Heart right ventricle (tissue), 16 donors: Measurements from ENCODE around the gene ADAMTS20. TPM values are rescaled to one million over a fixed set of nuclear protein-coding genes. Genes with fewer than 3 reads are reported as not detected.

Source experiments
- ATAC-seq, 8 donors: fragments of 200-7000 bp; cut with Tn5 transposase; one replicate each; pipeline ENCODE4 v1.9.1; 2020; ENCODE audit warnings: mild to moderate bottlenecking in 8 of 8, moderate library complexity in 8 of 8, moderate number of reproducible peaks in 1 of 8
- DNase-seq, 2 donors: peaks; one replicate each; pipeline ENCODE4 v3.0.0-alpha.2; 2020
- H3K27ac ChIP-seq, 10 donors: fragments of 200-600 bp; sonication (generic) in 2 of 10; one replicate each; pipeline versions ENCODE4 v1.5.0 to v1.8.0; 2020 to 2022; ENCODE audit warnings: mild to moderate bottlenecking in 3 of 10
- H3K27me3 ChIP-seq, 7 donors: fragments of 200-600 bp; one replicate each; pipeline ENCODE4 v1.8.0; 2021 to 2022; ENCODE audit warnings: mild to moderate bottlenecking in 2 of 7
- H3K36me3 ChIP-seq, 9 donors: fragments of 200-600 bp; sonication (generic) in 1 of 9; one replicate each; pipeline versions ENCODE4 v1.5.0 to v1.8.0; 2020 to 2022; ENCODE audit warnings: mild to moderate bottlenecking in 2 of 9
- H3K4me1 ChIP-seq, 9 donors: fragments of 200-600 bp; sonication (generic) in 1 of 9; one replicate each; pipeline versions ENCODE4 v1.5.0 to v1.8.0; 2020 to 2022; ENCODE audit warnings: mild to moderate bottlenecking in 4 of 9
- H3K4me3 ChIP-seq, 10 donors: fragments of 200-600 bp; sonication (generic) in 2 of 10; one replicate each; pipeline versions ENCODE4 v1.5.0 to v1.8.0; 2020 to 2022; ENCODE audit warnings: mild to moderate bottlenecking in 7 of 10, moderate library complexity in 2 of 10
- H3K9me3 ChIP-seq, 11 donors: fragments of 200-600 bp in 10 of 11; sonication (generic) in 2 of 11; one replicate each; pipeline versions ENCODE4 v1.5.0 to v1.8.0; 2013 to 2022; ENCODE audit warnings: mild to moderate bottlenecking in 2 of 11, control low read depth in 1 of 11, moderate library complexity in 1 of 11
- WGBS, 2 donors: extraction: QIAGEN DNeasy Blood & Tissue Kit; methylation state at CpG; one replicate each; pipeline ENCODE4 v1.1.7; 2013; ENCODE audit warnings: inconsistent platforms in 1 of 2; 5-methylcytosine and 5-hydroxymethylcytosine counted together
- intact Hi-C, 10 donors: fragments of 100-400 bp; cut with DNase I; formaldehyde crosslinking; loops; one replicate each; pipeline versions ENCODE4 v1.11.1 to v1.14.2; 2022
- polyA plus RNA-seq, 2 donors: library from polyadenylated mRNA; stranded (reverse); fragments of 200-250 nt; gene quantifications; one replicate each; pipeline ENCODE4 v1.2.3, GENCODE V29; 2013
- total RNA-seq, 10 donors: library from RNA; stranded (reverse); fragmentation: NEBNext Ultra II Directional in 3 of 10; extraction: Animal tissue kit (Norgen Biotek cat#: 25700) in 3 of 10; gene quantifications; one replicate each; pipeline versions ENCODE4 v1.2.1 to v1.2.4, GENCODE V29; 2021 to 2023
- TF ChIP-seq, protein P1 (sequence below), 9 donors: fragments of 200-600 bp; sonication (generic) in 2 of 9; IDR thresholded peaks; one replicate each; pipeline versions ENCODE4 v1.5.0 to v1.8.0; 2021 to 2022; ENCODE audit warnings: antibody characterized with exemption in 9 of 9, mild to moderate bottlenecking in 5 of 9, moderate library complexity in 1 of 9
- donor health status: Arrhythmogenic right ventricular cardiomyopathy.
- donor health status: ischemic (EF 13 %, LVEDD 7.1; RV severe dilation, severe dysfunction).
- donor health status: healthy with polysubstance abuse.
- donor health status: DM: no; HTN: yes; CAD: no.
- donor health status: DM: no; HTN: no; CAD: no.
- donor health status: ischemic (EF 25% LVEDD 6.9; RV normal size, moderate dysfunction).
- donor health status: ischemic (EF 25% LVEDD 5.7; RV mildly dilated, moderate dysfunction).
- donor health status: healthy.
- donor health status: DM: yes; HTN: yes; CAD: no.
- donor health status: Ischemic cardiomyopathy.
- donor health status: ischemic (EF 35%, LVEDD 5.7; RV mildly dilated, moderate dysfunction).
- donor health status: nonischemic (EF 11% LVEDD 7.7; RV severe dilation, severe dysfunction).
- donor health status: DM: yes; HTN: yes; CAD: no.
- donor health status: PGD.
- donor health status: ischemic (EF 29% LVEDD 5.4; RV normal size, mild dysfunction).
- donor health status: nonischemic (EF 23%, LVEDD 6.1; RV moderate dilation, normal function).

ADAMTS20 gene
- total and polyA plus RNA-seq, 12 donors, result not detected

- 37 to 44% methylated on average over 1 of the region's 1 CpG for WGBS, 2 donors
- H3K4me1 ChIP-seq, result peaks cover 0 to 19% (median 16%) of the 10 kb centered on the region in 9 donors
- H3K27me3 ChIP-seq, result no peaks in the 10 kb centered on the region
- intact Hi-C loops, result loop anchor here in 8 of 10 donors (5.0 to 10.0 kb wide), 8 partner anchors 742 to 1212 kb away; partner anchors contain the start of gene PRICKLE1 (in 5 of the 8)
- H3K9me3 ChIP-seq, result no peaks in the 10 kb centered on the region
- TF ChIP-seq, protein P1, sequence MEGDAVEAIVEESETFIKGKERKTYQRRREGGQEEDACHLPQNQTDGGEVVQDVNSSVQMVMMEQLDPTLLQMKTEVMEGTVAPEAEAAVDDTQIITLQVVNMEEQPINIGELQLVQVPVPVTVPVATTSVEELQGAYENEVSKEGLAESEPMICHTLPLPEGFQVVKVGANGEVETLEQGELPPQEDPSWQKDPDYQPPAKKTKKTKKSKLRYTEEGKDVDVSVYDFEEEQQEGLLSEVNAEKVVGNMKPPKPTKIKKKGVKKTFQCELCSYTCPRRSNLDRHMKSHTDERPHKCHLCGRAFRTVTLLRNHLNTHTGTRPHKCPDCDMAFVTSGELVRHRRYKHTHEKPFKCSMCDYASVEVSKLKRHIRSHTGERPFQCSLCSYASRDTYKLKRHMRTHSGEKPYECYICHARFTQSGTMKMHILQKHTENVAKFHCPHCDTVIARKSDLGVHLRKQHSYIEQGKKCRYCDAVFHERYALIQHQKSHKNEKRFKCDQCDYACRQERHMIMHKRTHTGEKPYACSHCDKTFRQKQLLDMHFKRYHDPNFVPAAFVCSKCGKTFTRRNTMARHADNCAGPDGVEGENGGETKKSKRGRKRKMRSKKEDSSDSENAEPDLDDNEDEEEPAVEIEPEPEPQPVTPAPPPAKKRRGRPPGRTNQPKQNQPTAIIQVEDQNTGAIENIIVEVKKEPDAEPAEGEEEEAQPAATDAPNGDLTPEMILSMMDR (IDR thresholded peaks at IDR 0.05), result peak in 8 of 9 donors; percentile 6 to 70 (median 54)
- H3K36me3 ChIP-seq, result no peaks in the 10 kb centered on the region
- no peak overlapping the region for H3K4me3 ChIP-seq
- no peak overlapping the region for H3K27ac ChIP-seq
- DNase-seq, result no peak
- ATAC-seq, result no peak
Measured at GRCh38 chr12:43336962-43337555, 214.9 kb downstream of the ADAMTS20 start.

GRCh38 chr12:43333644-43334043 is 218.4 kb downstream of the ADAMTS20 start:
- H3K4me3 ChIP-seq, result no peak overlapping the region
- no peak for ATAC-seq
- no peak overlapping the region for H3K27ac ChIP-seq
- no peaks in the 10 kb centered on the region for H3K27me3 ChIP-seq
- no peaks in the 10 kb centered on the region for H3K36me3 ChIP-seq
- peaks cover 0 to 10% (median 9%) of the 10 kb centered on the region in 9 donors for H3K4me1 ChIP-seq
- TF ChIP-seq, protein P1 (IDR thresholded peaks at IDR 0.05), result no peak
- 93 to 94% methylated on average over 2 of the region's 2 CpGs for WGBS, 2 donors
- DNase-seq, result no peak
- H3K9me3 ChIP-seq, result no peaks in the 10 kb centered on the region
- intact Hi-C loops, result loop anchor here in 7 of 10 donors (10.0 kb wide), 5 partner anchors 739 to 1209 kb away; partner anchors contain the start of gene PRICKLE1 (in 3 of the 7)

DNA sequence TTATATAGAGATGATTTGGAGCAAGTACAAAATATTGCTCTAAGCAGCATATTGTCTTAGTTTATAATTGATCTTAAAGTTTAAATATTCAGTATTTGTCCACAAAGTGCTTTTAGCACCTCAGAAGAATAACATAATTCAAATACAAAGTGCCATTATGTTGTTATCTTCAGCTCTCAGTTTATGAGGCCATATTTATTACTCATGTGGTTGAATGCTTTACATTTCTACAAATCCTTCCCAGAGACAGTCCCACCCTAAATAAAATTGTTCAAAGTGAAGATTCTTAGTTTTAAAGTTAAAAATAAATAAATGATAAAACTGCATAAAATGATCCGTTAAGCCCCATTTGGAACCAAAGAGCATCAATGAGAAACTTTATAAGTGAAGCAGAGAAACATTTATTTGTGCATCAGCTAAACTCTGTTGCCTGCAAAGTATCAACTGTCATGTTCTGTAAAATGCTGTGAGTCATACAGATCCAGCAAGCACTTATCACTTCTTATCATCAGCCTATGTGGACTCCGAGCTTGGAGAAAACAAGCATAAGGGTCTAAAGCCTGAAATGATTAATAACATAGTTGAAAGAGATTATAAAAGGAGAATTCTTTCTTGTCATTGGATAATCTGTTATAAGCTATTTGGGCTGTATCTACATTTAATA is 218.9 kb downstream of the ADAMTS20 start:
- TF ChIP-seq, protein P1 (IDR thresholded peaks at IDR 0.05), result no peak
- ATAC-seq, result peak in 1 of 8 donors; percentile 61
- Histone ChIP-seq H3K9me3 (peaks cover 0 to 2% (median 0%) of the 10 kb centered on the region in 11 donors), H3K4me1 (peaks cover 0 to 5% (median 3%) of the 10 kb centered on the region in 9 donors), H3K27ac (no peak overlapping the region), H3K36me3 (no peaks in the 10 kb centered on the region), H3K27me3 (no peaks in the 10 kb centered on the region), H3K4me3 (no peak overlapping the region)
- intact Hi-C loops, result loop anchor here in 7 of 10 donors (10.0 kb wide), 5 partner anchors 738 to 1208 kb away; partner anchors contain the start of gene PRICKLE1 (in 3 of the 7)
- no peak for DNase-seq
- WGBS, 2 donors, result 34 to 40% methylated on average over 2 of the region's 2 CpGs

- DNase-seq (no peak), ATAC-seq (no peak)
- intact Hi-C loops, result loop anchor here in 7 of 10 donors (10.0 kb wide), 5 partner anchors 737 to 1207 kb away; partner anchors contain the start of gene PRICKLE1 (in 3 of the 7)
- Histone ChIP-seq H3K36me3 (no peaks in the 10 kb centered on the region), H3K4me3 (no peak overlapping the region), H3K27me3 (no peaks in the 10 kb centered on the region), H3K27ac (no peak overlapping the region), H3K9me3 (peaks cover 0 to 11% (median 0%) of the 10 kb centered on the region in 11 donors), H3K4me1 (no peaks in the 10 kb centered on the region)
- TF ChIP-seq, protein P1 (IDR thresholded peaks at IDR 0.05), result no peak
- 79 to 85% methylated on average over 3 of the region's 3 CpGs for WGBS, 2 donors
Measured at GRCh38 chr12:43331935-43332334, 220.1 kb downstream of the ADAMTS20 start.
